HepG2 (cell line): ENCODE results near the gene TAPBP. TPM values are rescaled to one million over a fixed set of nuclear protein-coding genes. Genes with fewer than 3 reads are reported as not detected.

Source experiments
- FOXK1 ChIP-seq: sonication (generic); formaldehyde crosslinking; IDR thresholded peaks from 2 replicates; pipeline ENCODE4 v1.4.0; 2020; ENCODE audit warnings: low read depth, missing genetic modification reagents, borderline replicate concordance
- KLF15 ChIP-seq: sonication (generic); formaldehyde crosslinking; IDR thresholded peaks from 2 replicates; pipeline ENCODE4 v1.8.1; 2023; ENCODE audit warnings: borderline replicate concordance, mild to moderate bottlenecking, inconsistent platforms, missing genetic modification reagents, mixed read lengths
- MAFK ChIP-seq, 2 experiments: IDR thresholded peaks in 1 of 2; conservative IDR thresholded peaks in 1 of 2; 2 replicates each; pipeline ENCODE4 v1.6.1; 2011; ENCODE audit warnings: improper control_type of control experiment in 2 of 2, low read length in 2 of 2
- MEF2D ChIP-seq: sonication (generic); formaldehyde crosslinking; IDR thresholded peaks from 2 replicates; pipeline ENCODE4 v1.5.1; 2020; ENCODE audit warnings: mild to moderate bottlenecking, missing genetic modification reagents
- MTA1 ChIP-seq: sonication (generic); formaldehyde crosslinking; IDR thresholded peaks from 2 replicates; pipeline ENCODE4 v1.4.0; 2020; ENCODE audit warnings: missing genetic modification reagents, mild to moderate bottlenecking, borderline replicate concordance
- MZF1 ChIP-seq: sonication (generic); formaldehyde crosslinking; IDR thresholded peaks from 2 replicates; pipeline ENCODE4 v1.8.1; 2023; ENCODE audit warnings: mild to moderate bottlenecking, missing genetic modification reagents, borderline replicate concordance
- NFATC3 ChIP-seq: sonication (generic); formaldehyde crosslinking; IDR thresholded peaks from 2 replicates; pipeline ENCODE4 v1.5.1; 2020; ENCODE audit warnings: mild to moderate bottlenecking, missing genetic modification reagents
- NONO ChIP-seq, 2 experiments: fragments of 450-650 bp in 1 of 2; sonication (generic) in 1 of 2; formaldehyde crosslinking in 1 of 2; IDR thresholded peaks in 1 of 2; conservative IDR thresholded peaks in 1 of 2; 2 replicates each; pipeline versions ENCODE4 v1.6.1 to v1.8.0; 2017 to 2022; ENCODE audit warnings: mild to moderate bottlenecking in 1 of 2, missing genetic modification reagents in 1 of 2, moderate library complexity in 1 of 2
- NR1H2 ChIP-seq: sonication (generic); formaldehyde crosslinking; IDR thresholded peaks from 2 replicates; pipeline ENCODE4 v1.8.1; 2022; ENCODE audit warnings: low read depth, missing genetic modification reagents, borderline replicate concordance
- SAP130 ChIP-seq: IDR thresholded peaks from 2 replicates; pipeline ENCODE4 v1.6.1; 2016; ENCODE audit warnings: low read depth
- SRY ChIP-seq: sonication (generic); formaldehyde crosslinking; IDR thresholded peaks from 2 replicates; pipeline ENCODE4 v1.8.0; 2022; ENCODE audit warnings: mild to moderate bottlenecking, missing genetic modification reagents
- ZBTB3 ChIP-seq: sonication (generic); formaldehyde crosslinking; IDR thresholded peaks from 2 replicates; pipeline ENCODE4 v1.4.0; 2020; ENCODE audit warnings: low read depth, mild to moderate bottlenecking, moderate library complexity, missing genetic modification reagents, borderline replicate concordance
- ZFAT ChIP-seq: sonication (generic); formaldehyde crosslinking; conservative IDR thresholded peaks from 2 replicates; pipeline ENCODE4 v1.8.1; 2023; ENCODE audit warnings: missing genetic modification reagents, inconsistent platforms
- ZFP90 ChIP-seq: sonication (generic); formaldehyde crosslinking; IDR thresholded peaks from 2 replicates; pipeline ENCODE4 v1.8.0; 2022; ENCODE audit warnings: missing genetic modification reagents, mild to moderate bottlenecking, inconsistent platforms, borderline replicate concordance
- ZNF10 ChIP-seq: sonication (generic); formaldehyde crosslinking; IDR thresholded peaks from 2 replicates; pipeline ENCODE4 v1.4.0; 2020; ENCODE audit warnings: mild to moderate bottlenecking, low read depth, missing genetic modification reagents, borderline replicate concordance
- ZNF331 ChIP-seq: sonication (generic); formaldehyde crosslinking; IDR thresholded peaks from 2 replicates; pipeline ENCODE4 v1.4.0; 2020; ENCODE audit warnings: missing genetic modification reagents
- ZNF446 ChIP-seq: sonication (generic); formaldehyde crosslinking; IDR thresholded peaks from 2 replicates; pipeline ENCODE4 v1.5.0; 2020; ENCODE audit warnings: mild to moderate bottlenecking, missing genetic modification reagents
- ZSCAN30 ChIP-seq: sonication (generic); formaldehyde crosslinking; IDR thresholded peaks from 2 replicates; pipeline ENCODE4 v1.5.0; 2020; ENCODE audit warnings: mild to moderate bottlenecking, missing genetic modification reagents
- polyA plus RNA-seq, 8 experiments: library from polyadenylated mRNA; depleted of rRNA in 3 of 8; stranded (reverse) in 7 of 8; unstranded in 1 of 8; fragments of >200 nt; fragmentation: Illumina TruSeq in 4 of 8; extraction: Trizol in 4 of 8; gene quantifications; 2 replicates each; pipeline versions ENCODE4 v1.2.1 to v1.2.3, GENCODE V29; 2011 to 2016; ENCODE audit warnings: low read depth in 4 of 8, missing spikeins in 1 of 8, mixed read lengths in 1 of 8; ENCODE audit not compliant: insufficient read depth in 1 of 8
- total RNA-seq, 5 experiments: library from RNA; depleted of rRNA; stranded (reverse); fragments of >200 nt; fragmentation: Illumina TruSeq; extraction: Trizol; gene quantifications; 2 replicates each; pipeline ENCODE4 v1.2.3, GENCODE V29; 2016; ENCODE audit warnings: low read depth in 1 of 5
- TF ChIP-seq, protein P1 (sequence below): IDR thresholded peaks from 2 replicates; pipeline ENCODE4 v1.6.1; 2016; ENCODE audit warnings: mild to moderate bottlenecking
- TF ChIP-seq, protein P2 (sequence below): sonication (generic); IDR thresholded peaks from 2 replicates; pipeline ENCODE4 v1.6.1; 2016; ENCODE audit warnings: low read depth, borderline replicate concordance
- TF ChIP-seq, protein P3 (sequence below): sonication (generic); formaldehyde crosslinking; IDR thresholded peaks from 2 replicates; pipeline ENCODE4 v1.4.0; 2020; ENCODE audit warnings: mild to moderate bottlenecking, missing genetic modification reagents

TAPBP gene
- total and polyA plus RNA-seq, 2 of the 13 experiments (the other 11 are each of a cell fraction or from before 2014, with no cell fraction given) = 27.4 to 32.3 TPM

DNA sequence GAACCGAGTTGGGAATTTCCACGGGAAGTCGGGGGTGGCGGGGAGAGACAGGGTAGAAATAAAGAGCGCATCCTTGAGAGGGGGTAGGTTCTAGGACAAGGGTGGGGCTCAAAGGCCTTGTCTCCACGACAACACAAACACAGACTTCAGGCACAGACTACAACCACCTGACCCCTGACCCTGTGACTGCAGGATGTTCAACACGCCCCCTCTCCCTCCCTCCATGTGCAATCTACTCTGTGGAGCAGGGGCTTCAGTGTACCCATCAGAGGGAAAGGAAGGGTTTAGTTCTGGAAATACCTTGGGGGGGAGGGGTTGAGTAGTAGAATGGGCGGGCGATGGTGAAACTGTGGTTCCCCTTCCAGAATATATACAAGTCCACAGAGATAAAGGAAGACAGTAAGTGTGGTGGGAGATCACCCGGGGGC, 651 bp upstream of the TAPBP start (continued):
- 0 out of 2 replicates have a peak, but pooled peaks have one; percentile 9 for TF ChIP-seq ZFP90 (CRISPR knock-in tag)
- no peak for TF ChIP-seq MEF2D (CRISPR knock-in tag)
- no peak for TF ChIP-seq ZNF446 (CRISPR knock-in tag)
- TF ChIP-seq ZSCAN30 = no peak
- TF ChIP-seq SAP130 (CRISPR knock-in tag) = peak; percentile 82
- TF ChIP-seq, protein P1, sequence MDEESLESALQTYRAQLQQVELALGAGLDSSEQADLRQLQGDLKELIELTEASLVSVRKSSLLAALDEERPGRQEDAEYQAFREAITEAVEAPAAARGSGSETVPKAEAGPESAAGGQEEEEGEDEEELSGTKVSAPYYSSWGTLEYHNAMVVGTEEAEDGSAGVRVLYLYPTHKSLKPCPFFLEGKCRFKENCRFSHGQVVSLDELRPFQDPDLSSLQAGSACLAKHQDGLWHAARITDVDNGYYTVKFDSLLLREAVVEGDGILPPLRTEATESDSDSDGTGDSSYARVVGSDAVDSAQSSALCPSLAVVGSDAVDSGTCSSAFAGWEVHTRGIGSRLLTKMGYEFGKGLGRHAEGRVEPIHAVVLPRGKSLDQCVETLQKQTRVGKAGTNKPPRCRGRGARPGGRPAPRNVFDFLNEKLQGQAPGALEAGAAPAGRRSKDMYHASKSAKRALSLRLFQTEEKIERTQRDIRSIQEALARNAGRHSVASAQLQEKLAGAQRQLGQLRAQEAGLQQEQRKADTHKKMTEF (CRISPR knock-in tag) = no peak
- TF ChIP-seq SRY (CRISPR knock-in tag) = no peak
- no peak for TF ChIP-seq ZNF331 (CRISPR knock-in tag)
- no peak for TF ChIP-seq MZF1 (CRISPR knock-in tag)
- TF ChIP-seq FOXK1 = 0 out of 2 replicates have a peak, but pooled peaks have one; percentile 17
- no peak for TF ChIP-seq MTA1
- TF ChIP-seq NR1H2 (CRISPR knock-in tag) = peak; percentile 49; the same call in 1 of the 2 replicates
- no peak for TF ChIP-seq NFATC3 (CRISPR knock-in tag)
- TF ChIP-seq ZNF10 (CRISPR knock-in tag) = no peak
- no peak for TF ChIP-seq ZBTB3 (CRISPR knock-in tag)
- TF ChIP-seq, protein P2, sequence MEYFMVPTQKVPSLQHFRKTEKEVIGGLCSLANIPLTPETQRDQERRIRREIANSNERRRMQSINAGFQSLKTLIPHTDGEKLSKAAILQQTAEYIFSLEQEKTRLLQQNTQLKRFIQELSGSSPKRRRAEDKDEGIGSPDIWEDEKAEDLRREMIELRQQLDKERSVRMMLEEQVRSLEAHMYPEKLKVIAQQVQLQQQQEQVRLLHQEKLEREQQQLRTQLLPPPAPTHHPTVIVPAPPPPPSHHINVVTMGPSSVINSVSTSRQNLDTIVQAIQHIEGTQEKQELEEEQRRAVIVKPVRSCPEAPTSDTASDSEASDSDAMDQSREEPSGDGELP = peak; percentile 52; the same call in 1 of the 2 replicates
- TF ChIP-seq, protein P3, sequence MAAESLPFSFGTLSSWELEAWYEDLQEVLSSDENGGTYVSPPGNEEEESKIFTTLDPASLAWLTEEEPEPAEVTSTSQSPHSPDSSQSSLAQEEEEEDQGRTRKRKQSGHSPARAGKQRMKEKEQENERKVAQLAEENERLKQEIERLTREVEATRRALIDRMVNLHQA (CRISPR knock-in tag) = no peak
- TF ChIP-seq MAFK (conservative IDR thresholded peaks at IDR 0.05 in 1 of 2, IDR thresholded peaks at IDR 0.05 in 1 of 2; ENCODE audit: low read length in 2 of 2) = no peak
- TF ChIP-seq ZFAT (CRISPR knock-in tag) = no peak
- TF ChIP-seq NONO (IDR thresholded peaks at IDR 0.05) = no peak
- TF ChIP-seq NONO (CRISPR knock-in tag; conservative IDR thresholded peaks at IDR 0.05) = 0 out of 2 replicates have a peak, but pooled peaks have one; percentile 1
- no peak for TF ChIP-seq KLF15
